Type B pancreatic cell (in vitro differentiated cells): Measurements from ENCODE around the gene CEP97. TPM values are rescaled to one million over a fixed set of nuclear protein-coding genes. Genes with fewer than 3 reads are reported as not detected.
A peak's percentile ranks its signal among the peaks of the same experiment; 100 is the strongest.
"Not testable (repeated sequence)": the region's sequence is repeated elsewhere in the genome, so short reads cannot be mapped to it uniquely, and the experiment has no call there.

Experiments used
- DNase-seq: peaks from one replicate; pipeline ENCODE4 v3.0.0; 2021; ENCODE audit warnings: mixed read lengths; ENCODE audit not compliant: unreplicated experiment; ENCODE audit errors: extremely low spot score
- H3K27ac Mint-ChIP-seq: 2 replicates; pipeline ENCODE4 v1.8.0; 2021; ENCODE audit warnings: mild to moderate bottlenecking, mixed read lengths
- H3K27me3 Mint-ChIP-seq: 2 replicates; pipeline ENCODE4 v1.8.0; 2021; ENCODE audit warnings: mixed read lengths
- H3K36me3 Mint-ChIP-seq: 2 replicates; pipeline ENCODE4 v1.8.0; 2021; ENCODE audit warnings: mixed read lengths
- H3K4me1 Mint-ChIP-seq: one replicate; pipeline ENCODE4 v1.8.0; 2021; ENCODE audit warnings: mixed read lengths; ENCODE audit not compliant: unreplicated experiment
- H3K4me3 Mint-ChIP-seq: 2 replicates; pipeline ENCODE4 v1.8.0; 2021; ENCODE audit warnings: mild to moderate bottlenecking, mixed read lengths
- H3K9me3 Mint-ChIP-seq: 2 replicates; pipeline ENCODE4 v1.8.0; 2021; ENCODE audit warnings: mixed read lengths
- CTCF ChIP-seq: fragments of 200-600 bp; sonication (generic); conservative IDR thresholded peaks from 2 replicates; pipeline ENCODE4 v1.5.0; 2021; ENCODE audit warnings: antibody characterized with exemption, mild to moderate bottlenecking
- total RNA-seq: library from RNA; stranded (reverse); gene quantifications from 2 replicates; pipeline ENCODE4 v1.2.1, GENCODE V29; 2021; ENCODE audit warnings: low replicate concordance

The CEP97 gene
- total RNA-seq, 1 donor from 2014 or later, result 24.2 TPM

- no peaks in the 10 kb centered on the region for H3K27me3 Mint-ChIP-seq
- H3K27ac Mint-ChIP-seq, result no peak overlapping the region
- no peaks in the 10 kb centered on the region for H3K4me1 Mint-ChIP-seq
- H3K36me3 Mint-ChIP-seq, result peaks cover 57% of the 10 kb centered on the region
- no peak for DNase-seq
- no peaks in the 10 kb centered on the region for H3K9me3 Mint-ChIP-seq
- no peak for TF ChIP-seq CTCF
- no peak overlapping the region for H3K4me3 Mint-ChIP-seq
Measured at GRCh38 chr3:101758224-101758623, 33.8 kb downstream of the CEP97 start.

GRCh38 chr3:101762041-101762646, 37.7 kb downstream of the CEP97 start:
- no peaks in the 10 kb centered on the region for H3K4me1 Mint-ChIP-seq
- no peak for TF ChIP-seq CTCF
- H3K27me3 Mint-ChIP-seq, result no peaks in the 10 kb centered on the region
- peaks cover 36% of the 10 kb centered on the region for H3K36me3 Mint-ChIP-seq
- no peak overlapping the region for H3K27ac Mint-ChIP-seq
- no peak overlapping the region for H3K4me3 Mint-ChIP-seq
- no peaks in the 10 kb centered on the region for H3K9me3 Mint-ChIP-seq
- DNase-seq, result no peak

- H3K27ac Mint-ChIP-seq, H3K27me3 Mint-ChIP-seq, H3K36me3 Mint-ChIP-seq, DNase-seq, H3K9me3 Mint-ChIP-seq: not testable (repeated sequence)
- peak overlapping the region; percentile 95 for H3K4me3 Mint-ChIP-seq
- H3K4me1 Mint-ChIP-seq, result peaks cover 15% of the 10 kb centered on the region
Measured at GRCh38 chr3:101777745-101778281, 53.4 kb downstream of the CEP97 start.

GRCh38 chr3:101778385-101779046, 54.1 kb downstream of the CEP97 start:
- H3K27ac Mint-ChIP-seq, result peak overlapping the region; percentile 10
- DNase-seq, result no peak
- peaks cover 8% of the 10 kb centered on the region for H3K27me3 Mint-ChIP-seq
- peak overlapping the region; percentile 95 for H3K4me3 Mint-ChIP-seq
- no peaks in the 10 kb centered on the region for H3K9me3 Mint-ChIP-seq
- H3K36me3 Mint-ChIP-seq, result peaks cover 2% of the 10 kb centered on the region
- peak; percentile 19 for TF ChIP-seq CTCF
- peaks cover 15% of the 10 kb centered on the region for H3K4me1 Mint-ChIP-seq

- Mint-ChIP-seq H3K36me3 (peaks cover 3% of the 10 kb centered on the region), H3K9me3 (no peaks in the 10 kb centered on the region), H3K27ac (peak within 1 kb of the TSS; percentile 75), H3K27me3 (peaks cover 8% of the 10 kb centered on the region), H3K4me3 (peak within 1 kb of the TSS; percentile 95), H3K4me1 (peaks cover 15% of the 10 kb centered on the region)
- TF ChIP-seq CTCF, result no peak
- DNase-seq, result peak; percentile 85
Measured at GRCh38 chr3:101779047-101779821, 54.8 kb downstream of the CEP97 start, which contains the start of gene NXPE3. Gene NXPE3 (plus strand): TSS chr3:101779211. CDS start chr3:101785597, 6,386 bp downstream.
